NT2/D1 (cell line): ENCODE measurements around the gene ADSS1.

ENCODE experiments used
- YY1 ChIP-seq: IDR thresholded peaks from 2 replicates; pipeline ENCODE4 v1.6.1; 2011; ENCODE audit not compliant: insufficient read length, insufficient read depth
- ZNF274 ChIP-seq: IDR thresholded peaks from 2 replicates; pipeline ENCODE4 v1.6.1; 2011; ENCODE audit warnings: mild to moderate bottlenecking, low read depth, low read length

DNA sequence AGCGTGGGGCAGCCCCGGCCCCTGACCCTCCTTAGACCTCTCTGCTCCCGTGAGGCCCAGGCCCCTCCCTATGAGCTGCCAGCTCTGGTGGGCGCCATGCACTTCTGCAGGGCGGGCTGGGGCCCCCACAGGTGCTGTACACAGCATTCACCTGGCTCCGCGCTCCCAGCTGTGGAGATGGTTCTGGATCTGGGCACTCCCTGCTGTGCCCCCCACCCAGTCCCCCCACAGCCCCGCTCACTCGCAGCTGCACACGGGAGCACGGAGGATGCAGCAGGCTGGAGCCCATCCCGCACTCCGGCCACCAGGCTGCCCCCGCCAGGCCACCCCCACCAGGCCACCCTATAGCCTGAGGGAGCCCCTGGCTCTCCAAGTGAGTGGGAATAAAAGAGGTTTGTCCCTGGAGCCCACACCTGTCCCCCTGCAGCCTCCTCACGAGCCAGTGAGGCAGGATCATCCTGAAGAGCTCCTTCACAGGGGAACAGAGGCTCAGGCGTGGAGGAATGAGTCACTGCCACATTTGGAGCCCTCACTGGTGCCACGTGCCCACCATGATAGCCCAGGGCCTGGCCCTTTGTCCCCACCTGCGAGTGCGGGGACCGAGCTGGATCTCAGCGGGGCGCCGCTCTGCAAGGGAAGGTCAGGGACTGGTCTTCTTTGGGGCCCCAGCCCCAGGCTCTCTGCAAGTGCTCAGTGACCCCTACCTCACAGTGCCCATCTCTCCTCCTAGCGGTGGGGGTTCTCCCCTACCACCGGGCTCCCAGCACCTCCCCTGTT is 1.9 kb downstream of the ADSS1 start:
- TF ChIP-seq YY1 (no peak), ZNF274 (no peak)
